GM18868 (cell line): ENCODE data around the gene LRRC25.
"Not testable (repeated sequence)": the region's sequence is repeated elsewhere in the genome, so short reads cannot be mapped to it uniquely, and the experiment has no call there.

ENCODE experiments used
- ATAC-seq: cut with Tn5 transposase; IDR thresholded peaks from one replicate; pipeline ENCODE4 v1.9.1; 2021; ENCODE audit warnings: mild to moderate bottlenecking, moderate library complexity; ENCODE audit not compliant: unreplicated experiment

Gene LRRC25

DNA sequence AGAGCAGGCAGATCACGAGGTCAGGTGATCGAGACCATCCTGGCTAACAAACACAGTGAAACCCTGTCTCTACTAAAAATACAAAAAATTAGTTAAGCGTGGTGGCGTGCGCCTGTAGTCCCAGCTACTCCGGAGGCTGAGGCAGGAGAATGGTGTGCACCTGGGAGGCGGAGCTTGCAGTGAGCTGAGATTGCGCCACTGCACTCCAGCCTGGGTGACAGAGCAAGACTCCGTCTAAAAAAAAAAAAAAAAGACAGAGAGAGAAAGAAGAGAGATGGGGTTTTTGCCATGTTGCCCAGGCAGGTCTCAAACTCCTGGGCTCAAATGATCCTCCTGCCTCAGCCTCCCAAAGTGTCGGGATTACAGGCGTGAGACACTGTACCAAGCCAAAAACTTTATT is 8.3 kb upstream of the LRRC25 start:
- not testable (repeated sequence) for ATAC-seq

DNA sequence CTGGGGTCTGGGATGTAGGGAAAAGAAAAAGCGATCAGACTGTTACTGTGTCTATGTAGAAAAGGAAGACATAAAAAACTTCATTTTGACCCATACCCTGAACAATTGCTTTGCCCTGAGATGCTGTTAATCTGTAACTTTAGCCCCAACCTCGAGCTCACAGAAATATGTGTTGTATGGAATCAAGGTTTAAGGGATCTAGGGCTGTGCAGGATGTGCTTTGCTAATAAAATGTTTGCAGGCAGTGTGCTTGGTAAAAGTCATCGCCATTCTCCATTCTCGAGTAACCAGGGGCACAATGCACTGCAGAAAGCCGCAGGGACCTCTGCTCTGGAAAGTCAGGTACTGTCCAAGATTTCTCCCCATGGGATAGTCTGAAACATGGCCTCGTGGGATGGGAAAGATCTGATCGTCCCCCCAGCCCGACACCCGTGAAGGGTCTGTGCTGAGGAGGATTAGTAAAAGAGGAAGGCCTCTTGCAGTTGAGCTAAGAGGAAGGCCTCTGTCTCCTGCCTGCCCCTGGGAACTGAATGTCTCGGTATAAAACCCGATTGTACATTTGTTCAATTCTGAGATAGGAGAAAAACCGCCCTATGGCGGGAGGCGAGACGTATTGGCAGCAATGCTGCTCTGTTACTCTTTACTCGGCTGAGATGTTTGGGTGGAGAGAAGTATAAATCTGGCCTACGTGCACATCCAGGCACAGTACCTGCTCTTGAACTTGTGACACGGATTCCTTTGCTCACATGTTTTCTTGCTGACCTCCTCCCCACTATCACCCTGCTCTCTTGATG is 5.2 kb upstream of the LRRC25 start:
- not testable (repeated sequence) for ATAC-seq

DNA sequence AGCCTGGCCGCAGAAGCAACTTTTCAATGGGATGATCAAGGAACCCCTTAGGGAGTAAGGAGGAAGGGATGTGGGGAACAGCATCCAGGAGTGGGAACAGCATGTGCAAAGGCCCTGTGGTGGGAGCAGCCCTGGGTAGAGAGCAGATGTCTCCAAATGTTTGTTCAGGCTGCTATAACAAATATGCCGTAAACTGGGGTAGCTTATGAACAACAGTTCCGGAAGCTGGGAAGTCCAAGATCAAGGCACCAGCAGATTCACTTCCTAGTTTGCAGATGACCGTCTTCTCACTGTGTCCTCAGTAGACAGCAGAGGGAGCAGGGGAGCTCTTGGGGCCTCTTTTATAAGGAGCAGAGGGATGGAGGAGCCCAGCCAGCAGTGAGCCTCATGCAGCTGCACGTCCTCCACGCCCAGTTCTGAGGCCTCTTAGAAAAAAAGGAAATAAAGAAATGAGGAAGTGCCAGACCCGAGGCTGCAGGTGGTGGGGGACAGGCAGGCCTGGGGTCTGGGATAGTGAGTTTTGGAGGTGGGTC is 4.2 kb upstream of the LRRC25 start:
- ATAC-seq: no peak

- ATAC-seq: no peak
Measured at GRCh38 chr19:18399008-18399407, 1.6 kb upstream of the LRRC25 start.

- ATAC-seq: no peak
Measured at GRCh38 chr19:18396471-18397241, 766 bp downstream of the LRRC25 start.

DNA sequence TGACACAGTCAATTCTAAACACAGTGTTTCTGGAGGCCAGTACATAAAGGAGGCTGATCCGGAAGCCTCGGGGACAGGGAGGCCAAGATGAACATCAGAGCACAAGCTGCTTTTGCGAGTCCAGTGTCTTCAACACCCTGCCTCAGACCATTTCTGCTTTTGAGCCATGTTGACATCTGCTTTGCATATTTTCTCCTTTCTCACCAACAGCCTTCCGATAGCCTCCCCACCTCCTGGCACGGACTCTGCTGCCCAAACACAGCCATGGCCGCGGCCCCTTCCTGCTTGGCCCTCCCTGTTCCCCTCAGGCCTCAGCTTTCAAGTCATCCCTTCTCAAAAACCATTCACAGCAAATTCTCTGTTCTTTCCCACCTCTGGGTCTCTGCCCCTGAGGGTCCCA is 3.6 kb downstream of the LRRC25 start:
- ATAC-seq: no peak

DNA sequence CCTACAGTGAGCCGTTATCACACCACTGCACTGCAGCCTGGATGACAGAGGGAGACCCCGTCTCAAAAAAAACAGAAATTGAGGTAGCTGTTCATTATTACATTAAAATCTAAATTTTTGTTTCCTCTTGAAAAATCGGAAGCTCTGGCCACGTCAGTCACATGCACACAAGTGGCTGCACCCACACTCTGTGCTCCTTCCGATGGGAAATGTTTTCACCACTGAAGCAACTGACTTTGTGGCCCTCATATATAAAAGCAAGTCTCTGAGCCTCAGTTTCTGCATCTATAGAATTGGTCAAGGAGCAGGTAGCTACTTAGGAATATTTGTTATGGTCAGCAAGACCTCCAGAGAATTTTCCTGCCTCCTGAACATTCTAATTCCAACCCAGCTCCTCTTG is 4.5 kb downstream of the LRRC25 start:
- ATAC-seq: no peak

- no peak for ATAC-seq
Measured at GRCh38 chr19:18392417-18392816, 5.0 kb downstream of the LRRC25 start.

GRCh38 chr19:18391509-18392075 is 5.8 kb downstream of the LRRC25 start:
- no peak for ATAC-seq

GRCh38 chr19:18390065-18390907 is 7.1 kb downstream of the LRRC25 start:
- ATAC-seq: no peak

DNA sequence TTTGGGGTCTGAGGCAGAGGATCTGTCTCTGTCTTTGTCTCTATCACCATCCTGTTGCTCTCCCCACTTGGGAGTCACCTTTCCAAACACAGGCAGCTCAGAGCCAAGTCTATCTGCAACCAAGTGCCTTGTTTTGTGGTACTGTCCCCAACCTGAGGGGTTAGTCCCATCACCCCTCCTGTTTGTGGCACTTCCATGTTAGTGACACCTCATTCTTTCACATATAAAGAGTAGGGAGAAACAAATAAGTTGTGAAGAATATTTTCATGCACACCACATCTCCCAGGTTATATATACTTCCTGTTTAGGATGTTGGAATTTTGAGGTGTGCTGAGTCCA is 7.7 kb downstream of the LRRC25 start:
- no peak for ATAC-seq

GRCh38 chr19:18388960-18389725 is 8.3 kb downstream of the LRRC25 start:
- ATAC-seq: no peak

DNA sequence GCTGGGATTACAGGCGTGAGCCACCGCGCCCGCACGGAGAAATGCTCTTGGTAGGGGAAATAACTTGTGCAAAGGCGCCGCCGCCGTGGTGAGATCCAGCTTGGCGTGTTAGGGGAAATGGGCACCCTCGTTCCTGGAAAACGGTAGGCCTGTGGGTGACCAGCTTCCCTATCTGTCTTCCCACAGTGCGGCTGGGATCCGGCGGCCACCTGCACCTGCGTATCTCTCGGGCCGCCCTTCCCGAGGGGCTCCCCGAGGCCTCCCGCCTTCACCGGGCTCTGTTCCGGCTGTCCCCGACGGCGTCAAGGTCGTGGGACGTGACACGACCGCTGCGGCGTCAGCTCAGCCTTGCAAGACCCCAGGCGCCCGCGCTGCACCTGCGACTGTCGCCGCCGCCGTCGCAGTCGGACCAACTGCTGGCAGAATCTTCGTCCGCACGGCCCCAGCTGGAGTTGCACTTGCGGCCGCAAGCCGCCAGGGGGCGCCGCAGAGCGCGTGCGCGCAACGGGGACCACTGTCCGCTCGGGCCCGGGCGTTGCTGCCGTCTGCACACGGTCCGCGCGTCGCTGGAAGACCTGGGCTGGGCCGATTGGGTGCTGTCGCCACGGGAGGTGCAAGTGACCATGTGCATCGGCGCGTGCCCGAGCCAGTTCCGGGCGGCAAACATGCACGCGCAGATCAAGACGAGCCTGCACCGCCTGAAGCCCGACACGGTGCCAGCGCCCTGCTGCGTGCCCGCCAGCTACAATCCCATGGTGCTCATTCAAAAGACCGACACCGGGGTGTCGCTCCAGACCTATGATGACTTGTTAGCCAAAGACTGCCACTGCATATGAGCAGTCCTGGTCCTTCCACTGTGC is 9.1 kb downstream of the LRRC25 start:
- peak; percentile 69 for ATAC-seq

- no peak for ATAC-seq
Measured at GRCh38 chr19:18386543-18387271, 10.7 kb downstream of the LRRC25 start.

DNA sequence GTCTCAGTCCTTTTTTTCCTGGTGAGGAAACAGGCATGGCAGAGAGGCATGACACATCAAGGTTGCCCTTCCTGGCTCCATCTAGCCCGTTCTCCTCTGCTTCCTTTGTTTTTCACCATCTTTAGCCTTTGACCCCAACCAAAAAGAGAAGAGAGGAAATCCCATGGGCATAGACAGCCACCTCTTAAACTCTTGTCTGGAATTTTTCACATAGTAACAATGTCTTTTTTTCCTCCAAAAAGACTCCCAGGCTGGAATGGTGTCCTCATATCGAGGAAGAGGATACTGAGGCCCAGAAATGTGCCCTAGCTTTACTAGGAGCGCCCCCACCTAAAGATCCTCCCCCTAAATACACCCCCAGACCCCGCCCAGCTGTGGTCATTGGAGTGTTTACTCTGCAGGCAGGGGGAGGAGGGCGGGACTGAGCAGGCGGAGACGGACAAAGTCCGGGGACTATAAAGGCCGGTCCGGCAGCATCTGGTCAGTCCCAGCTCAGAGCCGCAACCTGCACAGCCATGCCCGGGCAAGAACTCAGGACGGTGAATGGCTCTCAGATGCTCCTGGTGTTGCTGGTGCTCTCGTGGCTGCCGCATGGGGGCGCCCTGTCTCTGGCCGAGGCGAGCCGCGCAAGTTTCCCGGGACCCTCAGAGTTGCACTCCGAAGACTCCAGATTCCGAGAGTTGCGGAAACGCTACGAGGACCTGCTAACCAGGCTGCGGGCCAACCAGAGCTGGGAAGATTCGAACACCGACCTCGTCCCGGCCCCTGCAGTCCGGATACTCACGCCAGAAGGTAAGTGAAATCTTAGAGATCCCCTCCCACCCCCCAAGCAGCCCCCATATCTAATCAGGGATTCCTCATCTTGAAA is 11.5 kb downstream of the LRRC25 start, which contains the start of gene GDF15:
Gene GDF15, plus strand, starts transcription at position 484 of the 868 bp plus-strand sequence. Its CDS starts 32 bp downstream, at position 516.
- no peak for ATAC-seq

- no peak for ATAC-seq
Measured at GRCh38 chr19:18385359-18385674, 12.1 kb downstream of the LRRC25 start.

DNA sequence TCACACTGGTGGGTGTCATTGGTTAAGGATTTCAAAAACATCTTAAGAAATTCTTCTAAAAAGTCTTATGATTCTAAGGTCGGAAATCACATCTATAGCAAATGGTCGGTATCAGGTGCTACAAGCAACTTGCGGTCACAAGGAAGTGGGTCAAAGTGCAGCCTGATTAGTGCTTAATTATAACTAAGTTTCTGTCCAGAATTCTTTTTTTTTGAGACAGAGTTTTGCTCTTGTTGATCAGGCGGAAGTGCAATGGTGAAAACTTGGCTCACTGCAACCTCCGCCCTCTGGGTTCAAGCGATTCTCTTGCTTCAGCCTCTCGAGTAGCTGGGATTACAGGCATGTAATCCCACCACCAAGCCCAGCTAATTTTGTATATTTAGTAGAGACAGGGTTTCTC is 12.6 kb downstream of the LRRC25 start:
- ATAC-seq: no peak

DNA sequence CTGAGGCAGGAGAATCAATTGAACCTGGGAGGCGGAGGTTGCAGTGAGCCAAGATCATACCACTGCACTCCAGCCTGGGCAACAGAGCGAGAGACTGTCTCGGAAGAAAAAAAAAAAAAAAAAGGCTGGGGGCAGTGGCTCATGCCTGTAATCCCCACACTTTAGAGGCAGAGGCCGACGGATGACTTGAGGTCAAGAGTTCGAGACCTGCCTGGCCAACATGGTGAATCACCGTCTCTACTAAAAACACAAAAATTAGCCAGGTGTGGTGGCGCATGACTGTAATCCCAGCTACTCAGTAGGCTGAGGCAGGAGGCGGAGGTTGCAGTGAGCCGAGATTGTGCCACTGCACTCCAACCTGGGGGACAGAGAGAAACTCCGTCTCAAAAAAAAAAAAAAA is 13.8 kb downstream of the LRRC25 start:
- not testable (repeated sequence) for ATAC-seq
